DND-41 (cell line): ENCODE data around the gene UNC5CL.

Experiments used
- CTCF ChIP-seq: IDR thresholded peaks from 2 replicates; pipeline ENCODE4 v1.5.1; 2012; ENCODE audit warnings: borderline replicate concordance, low read length, moderate library complexity, mild to moderate bottlenecking; ENCODE audit not compliant: poor library complexity, severe bottlenecking; ENCODE audit errors: extremely low read depth
- EZH2 ChIP-seq: IDR thresholded peaks from 3 replicates; pipeline ENCODE4 v1.6.1; 2012; ENCODE audit warnings: borderline replicate concordance, low read depth, mild to moderate bottlenecking, moderate library complexity, low read length, inconsistent platforms; ENCODE audit not compliant: severe bottlenecking

GRCh38 chr6:41008011-41008410 is 31.0 kb downstream of the UNC5CL start:
- TF ChIP-seq CTCF (no peak), EZH2 (no peak)
